Measurements from ENCODE around the gene SGSM2. TPM values are rescaled to one million over a fixed set of nuclear protein-coding genes. Genes with fewer than 3 reads are reported as not detected.

The SGSM2 gene, protein sequence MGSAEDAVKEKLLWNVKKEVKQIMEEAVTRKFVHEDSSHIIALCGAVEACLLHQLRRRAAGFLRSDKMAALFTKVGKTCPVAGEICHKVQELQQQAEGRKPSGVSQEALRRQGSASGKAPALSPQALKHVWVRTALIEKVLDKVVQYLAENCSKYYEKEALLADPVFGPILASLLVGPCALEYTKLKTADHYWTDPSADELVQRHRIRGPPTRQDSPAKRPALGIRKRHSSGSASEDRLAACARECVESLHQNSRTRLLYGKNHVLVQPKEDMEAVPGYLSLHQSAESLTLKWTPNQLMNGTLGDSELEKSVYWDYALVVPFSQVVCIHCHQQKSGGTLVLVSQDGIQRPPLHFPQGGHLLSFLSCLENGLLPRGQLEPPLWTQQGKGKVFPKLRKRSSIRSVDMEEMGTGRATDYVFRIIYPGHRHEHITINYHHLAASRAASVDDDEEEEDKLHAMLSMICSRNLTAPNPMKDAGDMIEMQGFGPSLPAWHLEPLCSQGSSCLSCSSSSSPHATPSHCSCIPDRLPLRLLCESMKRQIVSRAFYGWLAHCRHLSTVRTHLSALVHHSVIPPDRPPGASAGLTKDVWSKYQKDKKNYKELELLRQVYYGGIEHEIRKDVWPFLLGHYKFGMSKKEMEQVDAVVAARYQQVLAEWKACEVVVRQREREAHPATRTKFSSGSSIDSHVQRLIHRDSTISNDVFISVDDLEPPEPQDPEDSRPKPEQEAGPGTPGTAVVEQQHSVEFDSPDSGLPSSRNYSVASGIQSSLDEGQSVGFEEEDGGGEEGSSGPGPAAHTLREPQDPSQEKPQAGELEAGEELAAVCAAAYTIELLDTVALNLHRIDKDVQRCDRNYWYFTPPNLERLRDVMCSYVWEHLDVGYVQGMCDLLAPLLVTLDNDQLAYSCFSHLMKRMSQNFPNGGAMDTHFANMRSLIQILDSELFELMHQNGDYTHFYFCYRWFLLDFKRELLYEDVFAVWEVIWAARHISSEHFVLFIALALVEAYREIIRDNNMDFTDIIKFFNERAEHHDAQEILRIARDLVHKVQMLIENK
- total RNA-seq (2021) (62.0 and 65.7 TPM in 2 replicates), Bru-seq, nascent RNA (percentile 53 among the genes with signal in this experiment), BruChase-seq, experiment 1, labeled RNA remaining after a 2-hour chase (percentile 67 among the genes with signal in this experiment), BruChase-seq, experiment 2, labeled RNA remaining after a 6-hour chase (percentile 75 among the genes with signal in this experiment)
- long read RNA-seq, full-length matches to known transcripts, result 1 of 9 reads
- long read RNA-seq, partial matches to known transcripts, result 2 of 9 reads
- long read RNA-seq, other reads (novel, unspliced or antisense), result 6 of 9 reads

- BruUV-seq (replicated peaks), result TSS peak; percentile 47
- peak within 1 kb of the TSS; percentile 91 for H2AFZ ChIP-seq
- peaks cover 32% of the 10 kb centered on the region for H3K36me3 ChIP-seq (ENCODE audit: low read depth)
- peak within 1 kb of the TSS; percentile 90 for H3K4me3 ChIP-seq
- intact Hi-C loops (cut with micrococcal nuclease; ENCODE audit: unreplicated experiment), result loop anchor here (2.0 kb wide), 1 partner anchor 16 kb away; no protein-coding TSS in a partner anchor
- peak within 1 kb of the TSS; percentile 100 for H3K4me2 ChIP-seq
- H3K4me1 ChIP-seq (replicated peaks; ENCODE audit: insufficient read depth), result peaks cover 20% of the 10 kb centered on the region; the same call in 1 of the 2 replicates
- ChIA-PET CTCF (interaction anchor here (3.1 kb wide), 1 partner anchor 16 kb away, joined by 33 read pairs; no protein-coding TSS in a partner anchor), POLR2A (ENCODE audit: unreplicated experiment) (interaction anchor here (0.6 to 1.3 kb wide), 5 partner anchors 11 to 653 kb away, joined by 4 to 18 read pairs (median 9); no protein-coding TSS in a partner anchor)
- peaks cover 23% of the 10 kb centered on the region; the same call in 1 of the 2 replicates for H3F3A ChIP-seq (ENCODE audit: insufficient read depth, low read depth)
- H3K27ac ChIP-seq, result peak within 1 kb of the TSS; percentile 54
- H3K79me2 ChIP-seq (ENCODE audit: low read depth), result peaks cover 53% of the 10 kb centered on the region
- H3K27me3 ChIP-seq (ENCODE audit: insufficient read depth, low read depth), result no peaks in the 10 kb centered on the region
- TF ChIP-seq, protein P1, sequence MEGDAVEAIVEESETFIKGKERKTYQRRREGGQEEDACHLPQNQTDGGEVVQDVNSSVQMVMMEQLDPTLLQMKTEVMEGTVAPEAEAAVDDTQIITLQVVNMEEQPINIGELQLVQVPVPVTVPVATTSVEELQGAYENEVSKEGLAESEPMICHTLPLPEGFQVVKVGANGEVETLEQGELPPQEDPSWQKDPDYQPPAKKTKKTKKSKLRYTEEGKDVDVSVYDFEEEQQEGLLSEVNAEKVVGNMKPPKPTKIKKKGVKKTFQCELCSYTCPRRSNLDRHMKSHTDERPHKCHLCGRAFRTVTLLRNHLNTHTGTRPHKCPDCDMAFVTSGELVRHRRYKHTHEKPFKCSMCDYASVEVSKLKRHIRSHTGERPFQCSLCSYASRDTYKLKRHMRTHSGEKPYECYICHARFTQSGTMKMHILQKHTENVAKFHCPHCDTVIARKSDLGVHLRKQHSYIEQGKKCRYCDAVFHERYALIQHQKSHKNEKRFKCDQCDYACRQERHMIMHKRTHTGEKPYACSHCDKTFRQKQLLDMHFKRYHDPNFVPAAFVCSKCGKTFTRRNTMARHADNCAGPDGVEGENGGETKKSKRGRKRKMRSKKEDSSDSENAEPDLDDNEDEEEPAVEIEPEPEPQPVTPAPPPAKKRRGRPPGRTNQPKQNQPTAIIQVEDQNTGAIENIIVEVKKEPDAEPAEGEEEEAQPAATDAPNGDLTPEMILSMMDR (conservative IDR thresholded peaks at IDR 0.05), result no peak
- TF ChIP-seq EZH2 (IDR thresholded peaks at IDR 0.05; ENCODE audit: low read depth), result no peak
- H3K9me2 ChIP-seq (ENCODE audit: insufficient read depth), result no peaks in the 10 kb centered on the region
- peak in 1 of 2 experiments; percentile 49 for DNase-seq
- H3K9me3 ChIP-seq (ENCODE audit: insufficient read depth, low read depth), result no peaks in the 10 kb centered on the region
- H4K20me1 ChIP-seq (ENCODE audit: insufficient read depth), result peaks cover 5% of the 10 kb centered on the region; the same call in 1 of the 2 replicates
These were observed at the start of gene SGSM2 for GRCh38 chr17:2336852-2337543. TSS of gene SGSM2 (plus strand) at chr17:2337501. CDS start at chr17:2337689, 188 bp downstream.

GRCh38 chr17:2289878-2290478 is 47.3 kb upstream of the SGSM2 start:
- Histone ChIP-seq H2AFZ (no peak overlapping the region), H3K79me2 (ENCODE audit: low read depth) (peaks cover under 1% of the 10 kb centered on the region; the same call in 1 of the 2 replicates), H3K27me3 (ENCODE audit: insufficient read depth, low read depth) (no peaks in the 10 kb centered on the region), H4K20me1 (ENCODE audit: insufficient read depth) (peaks cover 5% of the 10 kb centered on the region; the same call in 1 of the 2 replicates), H3K27ac (no peak overlapping the region), H3K36me3 (ENCODE audit: low read depth) (peaks cover 24% of the 10 kb centered on the region; the same call in 1 of the 2 replicates), H3K9me2 (ENCODE audit: insufficient read depth) (no peaks in the 10 kb centered on the region), H3K4me1 (replicated peaks; ENCODE audit: insufficient read depth) (no peaks in the 10 kb centered on the region), H3K9me3 (ENCODE audit: insufficient read depth, low read depth) (no peaks in the 10 kb centered on the region), H3F3A (ENCODE audit: insufficient read depth, low read depth) (no peaks in the 10 kb centered on the region), H3K4me2 (no peak overlapping the region), H3K4me3 (no peak overlapping the region)
- TF ChIP-seq, protein P1 (conservative IDR thresholded peaks at IDR 0.05), result no peak
- TF ChIP-seq EZH2 (IDR thresholded peaks at IDR 0.05; ENCODE audit: low read depth), result no peak
- intact Hi-C loops (cut with micrococcal nuclease; ENCODE audit: unreplicated experiment), result loop anchor here (10.0 kb wide), 1 partner anchor 395 kb away; no protein-coding TSS in a partner anchor
- CTCF ChIA-PET, result no interaction called here
- POLR2A ChIA-PET (ENCODE audit: unreplicated experiment), result interaction anchor here (0.6 kb wide), 1 partner anchor 137 kb away, joined by 7 read pairs; no protein-coding TSS in a partner anchor
- no peak for DNase-seq
- BruUV-seq (replicated peaks), result no TSS peak
